AG09309 (cell line): ENCODE results near the gene CHRNA4.

ENCODE experiments used
- DNase-seq: peaks from one replicate; pipeline ENCODE4 v3.0.0-alpha.2; 2010; ENCODE audit warnings: low read depth
- H3K4me3 ChIP-seq: 2 replicates; pipeline ENCODE4 v1.5.1; 2011; ENCODE audit warnings: mild to moderate bottlenecking, low read depth, low read length, moderate library complexity; ENCODE audit not compliant: control insufficient read depth
- TF ChIP-seq, protein P1 (sequence below): IDR thresholded peaks from 2 replicates; pipeline ENCODE4 v1.5.1; 2011; ENCODE audit warnings: mild to moderate bottlenecking, low read depth, low read length, inconsistent platforms; ENCODE audit not compliant: insufficient read depth, control insufficient read depth; ENCODE audit errors: missing control alignments

The CHRNA4 gene

DNA sequence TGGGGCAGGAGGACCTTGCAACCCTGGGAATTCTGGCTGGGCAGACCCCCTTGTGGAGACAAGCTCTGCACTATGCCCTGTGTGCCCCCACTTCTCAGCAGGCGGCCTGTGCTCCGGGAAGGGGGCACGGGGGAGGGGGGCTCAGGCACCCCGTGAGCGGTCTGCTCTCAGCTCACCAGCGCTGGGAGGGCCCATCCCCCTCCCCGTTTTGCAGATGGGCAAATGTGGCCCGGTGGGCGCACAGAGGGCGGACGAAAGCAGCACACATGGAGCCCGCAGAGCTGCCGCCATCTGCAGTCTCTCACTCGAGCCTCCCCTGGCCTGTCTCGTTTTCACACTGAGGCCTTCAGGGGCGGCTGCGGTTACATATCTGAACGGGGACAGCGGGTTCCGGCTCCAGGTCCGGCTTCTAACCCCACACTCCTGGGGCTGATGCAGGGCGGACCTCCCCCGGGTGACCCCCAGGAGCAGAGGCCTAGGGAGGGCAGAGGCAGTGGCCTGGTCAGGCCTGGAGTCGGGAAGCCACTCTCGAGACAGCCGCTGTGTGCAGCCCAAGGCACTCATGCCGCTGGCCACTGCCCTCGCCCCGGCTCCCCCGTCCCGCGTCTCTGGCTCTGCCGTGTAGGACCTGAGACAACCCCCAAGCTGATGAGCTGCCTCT is 13.9 kb downstream of the CHRNA4 start:
- H3K4me3 ChIP-seq, result no peak overlapping the region
- TF ChIP-seq, protein P1, sequence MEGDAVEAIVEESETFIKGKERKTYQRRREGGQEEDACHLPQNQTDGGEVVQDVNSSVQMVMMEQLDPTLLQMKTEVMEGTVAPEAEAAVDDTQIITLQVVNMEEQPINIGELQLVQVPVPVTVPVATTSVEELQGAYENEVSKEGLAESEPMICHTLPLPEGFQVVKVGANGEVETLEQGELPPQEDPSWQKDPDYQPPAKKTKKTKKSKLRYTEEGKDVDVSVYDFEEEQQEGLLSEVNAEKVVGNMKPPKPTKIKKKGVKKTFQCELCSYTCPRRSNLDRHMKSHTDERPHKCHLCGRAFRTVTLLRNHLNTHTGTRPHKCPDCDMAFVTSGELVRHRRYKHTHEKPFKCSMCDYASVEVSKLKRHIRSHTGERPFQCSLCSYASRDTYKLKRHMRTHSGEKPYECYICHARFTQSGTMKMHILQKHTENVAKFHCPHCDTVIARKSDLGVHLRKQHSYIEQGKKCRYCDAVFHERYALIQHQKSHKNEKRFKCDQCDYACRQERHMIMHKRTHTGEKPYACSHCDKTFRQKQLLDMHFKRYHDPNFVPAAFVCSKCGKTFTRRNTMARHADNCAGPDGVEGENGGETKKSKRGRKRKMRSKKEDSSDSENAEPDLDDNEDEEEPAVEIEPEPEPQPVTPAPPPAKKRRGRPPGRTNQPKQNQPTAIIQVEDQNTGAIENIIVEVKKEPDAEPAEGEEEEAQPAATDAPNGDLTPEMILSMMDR, result no peak
- DNase-seq, result no peak

DNA sequence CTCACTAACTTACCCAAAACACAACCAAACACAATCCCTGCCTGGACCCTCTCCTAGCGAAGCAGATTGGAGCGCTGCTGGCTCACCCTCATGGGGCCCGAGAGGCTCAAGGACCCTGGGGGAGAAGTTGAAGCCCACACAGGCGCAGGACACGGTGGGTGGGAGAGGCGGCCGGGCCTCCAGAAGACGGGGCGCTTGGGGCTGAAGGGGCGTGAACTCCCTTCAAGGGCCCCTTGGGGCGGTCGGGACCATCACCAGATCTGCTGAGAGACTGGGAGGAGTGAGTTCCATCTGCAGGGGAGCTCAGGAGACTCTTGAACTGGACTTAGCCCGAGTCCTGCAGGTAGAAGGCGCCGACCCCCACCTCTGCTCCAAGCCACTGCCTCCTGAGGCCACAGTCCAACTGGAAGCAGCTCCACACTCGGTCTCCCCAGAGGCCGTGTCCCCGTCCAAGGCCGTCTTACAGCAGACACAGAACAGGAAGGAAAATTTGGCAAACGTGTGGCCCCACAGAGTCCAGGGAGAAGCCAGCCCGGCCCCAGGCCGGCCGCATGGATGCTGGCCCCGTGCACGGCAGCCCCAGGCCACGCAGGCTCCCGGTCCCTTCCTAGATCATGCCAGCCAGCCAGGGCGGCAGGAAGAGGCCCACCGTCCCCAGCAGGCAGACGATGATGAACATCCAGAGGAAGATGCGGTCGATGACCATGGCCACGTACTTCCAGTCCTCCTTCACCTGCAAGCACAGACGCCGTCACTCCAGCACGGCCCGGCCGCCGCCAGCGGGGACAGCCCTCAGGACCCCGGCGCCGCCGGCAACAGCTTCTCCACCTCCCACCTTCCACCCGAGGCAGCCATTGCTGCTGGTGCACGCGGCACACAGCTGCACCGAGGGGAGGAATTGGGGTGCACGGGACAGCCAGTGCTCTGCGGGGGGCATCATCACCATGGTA is 14.7 kb downstream of the CHRNA4 start:
- TF ChIP-seq, protein P1, result no peak
- DNase-seq, result no peak
- no peak overlapping the region for H3K4me3 ChIP-seq

DNA sequence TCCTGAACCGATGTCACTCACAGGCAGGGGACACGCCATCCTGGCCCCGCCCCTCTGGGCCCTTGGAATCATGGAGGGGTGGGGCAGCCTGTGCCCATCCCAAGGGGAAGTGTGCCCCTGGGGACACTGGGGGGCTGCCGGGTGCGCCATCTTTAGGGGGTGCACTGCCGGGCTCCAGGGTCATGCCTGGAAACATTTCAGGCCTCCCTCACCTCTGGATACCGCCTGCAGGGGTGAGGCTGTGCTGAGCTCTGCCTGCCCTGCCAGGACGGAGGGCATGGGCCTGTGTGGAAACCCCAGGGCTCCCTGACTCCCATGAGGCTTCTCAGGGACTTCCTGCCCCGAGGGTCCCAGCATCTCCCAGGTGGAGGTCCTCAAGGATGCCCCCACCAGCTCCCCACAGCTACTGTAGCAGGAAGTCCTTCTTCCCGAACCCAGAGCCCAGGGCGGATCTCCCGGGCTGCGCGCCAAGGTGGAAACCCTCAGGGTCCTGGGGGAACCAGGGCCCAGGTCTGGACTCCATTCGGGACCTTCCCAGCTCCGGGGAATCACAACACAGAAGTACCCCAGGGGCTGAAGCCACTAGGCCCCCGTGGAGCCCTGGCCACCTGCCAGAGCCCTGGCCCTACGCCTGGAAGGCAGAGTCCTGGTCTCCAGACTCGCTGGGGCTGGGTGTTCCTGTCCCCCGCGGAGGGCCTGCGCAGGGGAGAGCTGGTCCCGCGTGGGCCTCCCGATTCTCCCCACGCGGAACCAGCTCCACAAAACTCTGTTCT is 15.6 kb downstream of the CHRNA4 start:
- TF ChIP-seq, protein P1, result no peak
- no peak overlapping the region for H3K4me3 ChIP-seq
- DNase-seq, result no peak

DNA sequence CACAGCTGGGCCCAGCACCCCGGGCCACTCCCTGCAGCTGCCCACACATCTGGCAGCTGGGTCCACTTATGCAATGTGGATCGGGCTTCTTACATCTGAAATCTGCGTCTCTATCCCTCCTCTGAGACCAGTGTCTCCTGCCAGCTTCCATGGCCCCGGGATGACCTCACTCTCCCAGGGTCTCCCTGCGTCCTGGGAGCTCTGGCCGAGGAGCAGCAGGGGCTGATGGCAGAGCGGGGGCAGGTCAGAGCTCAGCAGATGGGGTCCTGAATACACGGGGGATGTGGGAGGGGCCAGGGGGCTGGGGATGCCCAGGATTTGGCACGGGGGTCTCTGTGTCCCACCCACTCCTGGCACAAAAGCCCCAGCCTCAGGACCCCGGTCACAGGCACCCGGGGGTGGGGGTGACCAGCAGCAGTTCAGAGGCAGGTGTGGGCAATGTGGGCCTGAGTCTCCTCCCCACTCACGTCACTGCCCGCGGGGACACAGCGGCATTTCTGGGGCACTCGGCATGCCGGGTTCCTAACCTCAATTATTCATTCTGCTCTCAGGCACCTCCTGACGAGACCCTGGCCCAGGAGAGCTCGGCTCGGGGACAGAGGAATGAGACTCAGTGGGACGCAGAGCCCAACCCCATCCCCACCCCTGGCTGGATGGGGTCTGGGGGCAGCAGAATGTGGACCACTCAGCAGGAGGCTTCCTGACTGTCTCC is 16.4 kb downstream of the CHRNA4 start:
- H3K4me3 ChIP-seq, result no peak overlapping the region
- no peak for DNase-seq
- TF ChIP-seq, protein P1, result no peak

DNA sequence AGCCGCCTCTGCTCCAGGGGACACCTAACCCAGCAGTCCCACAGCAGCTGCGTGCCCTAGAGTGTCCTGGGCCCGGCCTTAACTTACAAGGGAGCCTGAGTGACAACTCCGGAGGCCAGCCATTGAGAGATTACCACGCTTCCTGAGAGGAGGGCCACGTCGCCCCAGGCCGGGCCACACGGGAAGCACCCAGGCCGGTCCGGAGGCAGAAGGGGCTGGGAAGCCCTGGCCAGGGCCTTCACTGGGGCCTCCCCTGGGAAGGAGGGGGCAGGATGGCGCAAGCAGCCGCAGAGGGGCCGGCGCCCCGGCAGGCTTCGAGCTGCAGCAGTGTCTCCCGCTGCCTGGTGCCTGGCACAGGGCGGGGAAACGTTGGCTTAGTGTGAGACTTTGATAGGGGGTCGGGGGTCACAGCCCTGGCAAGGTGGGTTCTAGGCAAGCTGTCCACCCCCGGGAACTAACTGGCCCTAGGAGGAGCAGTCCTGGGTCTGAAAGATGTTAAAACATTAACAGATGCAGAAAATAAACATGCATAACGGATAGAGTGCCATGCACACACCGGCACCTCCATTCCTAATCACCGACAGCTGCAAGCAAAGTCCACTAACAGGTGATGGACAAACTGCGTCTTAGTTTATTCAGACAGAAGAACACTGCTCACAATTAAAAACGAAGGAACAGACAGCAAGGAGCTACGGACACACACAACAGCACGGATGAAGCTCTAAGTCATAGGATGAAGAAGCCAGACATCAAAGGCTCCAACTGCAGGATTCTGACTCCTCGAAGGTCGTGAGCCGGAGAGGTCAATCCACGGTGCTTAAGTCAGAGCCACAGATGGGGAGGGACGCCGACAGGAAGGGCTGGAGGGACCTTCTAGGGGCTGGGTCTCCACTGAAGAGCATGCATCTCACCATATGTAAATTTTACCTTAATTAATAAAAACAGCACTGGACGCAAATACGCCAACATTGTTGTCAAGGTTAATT is 17.4 kb downstream of the CHRNA4 start:
- DNase-seq, result no peak
- TF ChIP-seq, protein P1, result no peak

More for the DNA sequence above, 17.4 kb downstream of the CHRNA4 start:
- no peak overlapping the region for H3K4me3 ChIP-seq
